Adrenal gland (tissue), 12 donors: ENCODE measurements around the gene OLIG2. TPM values are rescaled to one million over a fixed set of nuclear protein-coding genes. Genes with fewer than 3 reads are reported as not detected.

ENCODE experiments used
- DNase-seq, 7 donors: peaks; one replicate each; pipeline ENCODE4 v3.0.0-alpha.2; 2019 to 2020
- H3K27ac ChIP-seq, 5 donors: fragments of 200-600 bp; sonication (generic) in 4 of 5; 1 replicate in 3 of 5; 2 replicates in 2 of 5; pipeline versions ENCODE4 v1.5.1 to v1.8.0; 2016 to 2020; ENCODE audit warnings: mild to moderate bottlenecking in 1 of 5
- H3K27me3 ChIP-seq: fragments of 200-600 bp; 2 replicates; pipeline ENCODE4 v1.8.0; 2021
- H3K36me3 ChIP-seq, 2 donors: fragments of 200-600 bp; replicated peaks in 1 of 2; 1 replicate in 1 of 2; 2 replicates in 1 of 2; pipeline versions ENCODE4 v1.5.1 to v1.8.0; 2018 to 2022
- H3K4me1 ChIP-seq, 2 donors: fragments of 200-600 bp; replicated peaks in 1 of 2; 1 replicate in 1 of 2; 2 replicates in 1 of 2; pipeline versions ENCODE4 v1.5.1 to v1.8.0; 2018 to 2021
- H3K4me3 ChIP-seq, 4 donors: fragments of 200-600 bp; sonication (generic) in 3 of 4; one replicate each; pipeline ENCODE4 v1.5.1; 2016 to 2018
- H3K9me3 ChIP-seq, 3 donors: fragments of 200-600 bp; sonication (generic) in 1 of 3; replicated peaks in 1 of 3; 1 replicate in 2 of 3; 2 replicates in 1 of 3; pipeline versions ENCODE4 v1.5.1 to v1.8.0; 2016 to 2021
- POLR2A ChIP-seq, 2 donors: fragments of 450-650 bp; IDR thresholded peaks; one replicate each; pipeline ENCODE4 v1.6.1; 2017; ENCODE audit warnings: antibody characterized with exemption in 2 of 2, mild to moderate bottlenecking in 2 of 2, moderate library complexity in 1 of 2
- WGBS, 4 donors: extraction: QIAGEN DNeasy Blood & Tissue Kit in 2 of 4; methylation state at CpG; one replicate each; pipeline versions ENCODE4 v1.1.5 to v1.1.7; 2013 to 2017; 5-methylcytosine and 5-hydroxymethylcytosine counted together
- intact Hi-C, 2 donors: fragments of 100-400 bp; cut with DNase I; formaldehyde crosslinking; loops; one replicate each; pipeline versions ENCODE4 v1.14.1 to v1.15.0; 2022 to 2023
- polyA plus RNA-seq, 3 donors: library from polyadenylated mRNA; stranded (reverse); fragments of 200-250 nt in 2 of 3; fragments of 350-450 nt in 1 of 3; fragmentation: Illumina TruSeq in 1 of 3; extraction: RNeasy Lipid Tissue Mini Kit (QIAGEN cat#74804) in 1 of 3; gene quantifications; one replicate each; pipeline ENCODE4 v1.2.3, GENCODE V29; 2013 to 2014
- total RNA-seq, 9 donors: library from RNA; depleted of rRNA in 4 of 9; stranded (reverse); fragments of >200 nt in 4 of 9; fragments of 120-200 nt in 1 of 9; fragmentation: NEBNext Ultra II Directional in 1 of 9; extraction: Animal tissue kit (Norgen Biotek cat#: 25700) in 1 of 9; gene quantifications; one replicate each; pipeline versions ENCODE4 v1.1.0 to v1.2.4, GENCODE V29; 2013 to 2023
- TF ChIP-seq, protein P1 (sequence below), 6 experiments: fragments of 450-650 bp in 4 of 6; fragments of 200-600 bp in 2 of 6; sonication (generic) in 1 of 6; IDR thresholded peaks; 1 replicate in 5 of 6; 2 replicates in 1 of 6; pipeline versions ENCODE4 v1.5.1 to v1.8.0; 2016 to 2021; ENCODE audit warnings: antibody characterized with exemption in 6 of 6, mild to moderate bottlenecking in 2 of 6, moderate library complexity in 1 of 6
- donor health status: healthy with polysubstance abuse.
- donor health status: Bipolar disorder and iron deficiency.
- donor health status: DM: yes; HTN: yes; CAD: no.
- donor health status: DM: no; HTN: no; CAD: no.
- donor health status: DM: no; HTN: no; CAD: no.
- donor health status: DM: yes; HTN: yes; CAD: no.

Gene OLIG2
- total and polyA plus RNA-seq, 12 donors: 0.16 TPM; not detected in 11

GRCh38 chr21:32978331-32979270 is 47.1 kb upstream of the OLIG2 start:
- H3K9me3 ChIP-seq: no peaks in the 10 kb centered on the region
- H3K4me3 ChIP-seq: no peak overlapping the region
- no peak overlapping the region for H3K27ac ChIP-seq
- intact Hi-C loops: no loop called here
- 65 to 73% (median 67%) methylated on average over 32 to 39 of the region's 39 CpGs for WGBS, 4 donors
- H3K36me3 ChIP-seq: no peaks in the 10 kb centered on the region
- no peaks in the 10 kb centered on the region for H3K4me1 ChIP-seq
- no peak for TF ChIP-seq POLR2A (IDR thresholded peaks at IDR 0.05)
- TF ChIP-seq, protein P1, sequence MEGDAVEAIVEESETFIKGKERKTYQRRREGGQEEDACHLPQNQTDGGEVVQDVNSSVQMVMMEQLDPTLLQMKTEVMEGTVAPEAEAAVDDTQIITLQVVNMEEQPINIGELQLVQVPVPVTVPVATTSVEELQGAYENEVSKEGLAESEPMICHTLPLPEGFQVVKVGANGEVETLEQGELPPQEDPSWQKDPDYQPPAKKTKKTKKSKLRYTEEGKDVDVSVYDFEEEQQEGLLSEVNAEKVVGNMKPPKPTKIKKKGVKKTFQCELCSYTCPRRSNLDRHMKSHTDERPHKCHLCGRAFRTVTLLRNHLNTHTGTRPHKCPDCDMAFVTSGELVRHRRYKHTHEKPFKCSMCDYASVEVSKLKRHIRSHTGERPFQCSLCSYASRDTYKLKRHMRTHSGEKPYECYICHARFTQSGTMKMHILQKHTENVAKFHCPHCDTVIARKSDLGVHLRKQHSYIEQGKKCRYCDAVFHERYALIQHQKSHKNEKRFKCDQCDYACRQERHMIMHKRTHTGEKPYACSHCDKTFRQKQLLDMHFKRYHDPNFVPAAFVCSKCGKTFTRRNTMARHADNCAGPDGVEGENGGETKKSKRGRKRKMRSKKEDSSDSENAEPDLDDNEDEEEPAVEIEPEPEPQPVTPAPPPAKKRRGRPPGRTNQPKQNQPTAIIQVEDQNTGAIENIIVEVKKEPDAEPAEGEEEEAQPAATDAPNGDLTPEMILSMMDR (IDR thresholded peaks at IDR 0.05): no peak
- no peak for DNase-seq
- peaks cover 10% of the 10 kb centered on the region for H3K27me3 ChIP-seq

DNA sequence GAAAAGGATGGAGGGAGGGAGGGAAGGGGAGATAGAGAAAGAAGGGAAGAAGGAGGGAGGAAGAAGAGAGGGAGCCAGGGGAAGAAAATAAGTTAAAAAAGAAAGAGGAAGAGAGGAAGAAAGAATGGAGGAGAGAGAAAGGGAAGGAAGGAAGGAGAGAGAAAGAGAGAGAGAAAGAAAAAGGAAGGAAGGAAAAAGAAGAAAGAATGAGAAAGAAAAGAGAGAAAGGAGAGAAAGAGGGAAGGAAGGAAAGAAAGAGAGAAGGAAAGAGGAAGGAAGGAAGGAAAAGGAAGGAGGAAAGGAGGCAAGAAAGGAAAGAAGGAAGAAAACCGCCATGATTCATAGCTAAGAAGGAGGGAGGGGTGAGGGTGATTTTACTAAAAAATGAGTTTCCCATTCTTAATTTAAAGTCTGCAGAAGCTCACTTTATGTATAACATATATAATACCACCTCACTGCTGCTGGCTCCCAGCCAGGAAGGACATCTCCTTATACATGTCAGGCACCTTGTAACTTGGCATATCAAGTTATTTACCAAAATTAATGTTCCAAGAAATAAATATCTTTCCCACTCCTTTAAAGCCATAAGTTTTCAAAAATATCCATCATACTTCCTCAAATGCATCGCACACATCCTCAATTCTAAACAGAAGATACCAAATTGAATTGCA is 46.0 kb upstream of the OLIG2 start:
- DNase-seq: no peak
- Histone ChIP-seq H3K27ac (no peak overlapping the region), H3K4me3 (no peak overlapping the region), H3K27me3 (peaks cover 10% of the 10 kb centered on the region), H3K36me3 (no peaks in the 10 kb centered on the region), H3K4me1 (no peaks in the 10 kb centered on the region), H3K9me3 (no peaks in the 10 kb centered on the region)
- WGBS, 4 donors: 58 to 71% (median 68%) methylated on average over 2 of the region's 2 CpGs
- TF ChIP-seq POLR2A (IDR thresholded peaks at IDR 0.05): no peak
- TF ChIP-seq, protein P1 (IDR thresholded peaks at IDR 0.05): no peak
- intact Hi-C loops: no loop called here

GRCh38 chr21:32981096-32981495 is 44.6 kb upstream of the OLIG2 start:
- Histone ChIP-seq H3K27ac (no peak overlapping the region), H3K4me1 (no peaks in the 10 kb centered on the region), H3K4me3 (no peak overlapping the region), H3K27me3 (peaks cover 10% of the 10 kb centered on the region), H3K36me3 (no peaks in the 10 kb centered on the region), H3K9me3 (no peaks in the 10 kb centered on the region)
- no peak for DNase-seq
- 77 to 81% (median 79%) methylated on average over 7 of the region's 7 CpGs for WGBS, 4 donors
- TF ChIP-seq, protein P1 (IDR thresholded peaks at IDR 0.05): no peak
- TF ChIP-seq POLR2A (IDR thresholded peaks at IDR 0.05): no peak
- intact Hi-C loops: no loop called here

DNA sequence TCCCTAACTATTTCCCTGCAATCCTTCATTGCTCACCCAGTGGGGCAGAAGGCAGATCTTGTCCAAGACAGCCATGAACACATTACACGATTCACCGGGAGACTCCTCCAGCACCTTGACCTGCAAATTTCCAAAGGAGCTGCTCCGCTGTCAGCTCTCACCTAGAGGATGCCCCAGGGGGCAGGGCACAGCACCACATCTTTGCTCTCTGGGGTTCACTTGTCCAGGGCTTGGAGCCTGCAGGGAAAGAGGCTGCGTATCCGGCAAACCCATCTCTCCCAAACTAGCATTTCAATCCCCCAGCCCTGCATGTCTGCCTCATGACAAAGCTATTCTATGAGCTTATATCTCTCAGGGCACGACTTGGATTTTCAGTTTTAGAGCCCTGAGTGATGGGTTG is 35.1 kb upstream of the OLIG2 start:
- peaks cover 38% of the 10 kb centered on the region for H3K27me3 ChIP-seq
- no peak for TF ChIP-seq POLR2A (IDR thresholded peaks at IDR 0.05)
- TF ChIP-seq, protein P1 (IDR thresholded peaks at IDR 0.05): no peak
- no peaks in the 10 kb centered on the region for H3K9me3 ChIP-seq
- WGBS, 4 donors: 43 to 51% (median 49%) methylated on average over 4 to 6 of the region's 6 CpGs
- H3K4me1 ChIP-seq: no peaks in the 10 kb centered on the region
- intact Hi-C loops: no loop called here
- no peak for DNase-seq
- H3K27ac ChIP-seq: no peak overlapping the region
- no peak overlapping the region for H3K4me3 ChIP-seq
- no peaks in the 10 kb centered on the region for H3K36me3 ChIP-seq
